ENCODE results near the gene LZTS2. TPM values are rescaled to one million over a fixed set of nuclear protein-coding genes. Genes with fewer than 3 reads are reported as not detected.

The LZTS2 gene
- total and polyA plus RNA-seq, 10 of the 15 experiments (the other 5 are each of a cell fraction or from before 2014, with no cell fraction given) = 0.08 to 13.4 (median 7.2) TPM

- peaks cover 5% of the 10 kb centered on the region; the same call in 1 of the 2 replicates for H3K4me1 ChIP-seq (ENCODE audit: control insufficient read depth, insufficient read depth, low read length)
- intact Hi-C loops (cut with micrococcal nuclease; ENCODE audit: unreplicated experiment) = loop anchor here (1.0 kb wide), 2 partner anchors 27 to 101 kb away; no protein-coding TSS in a partner anchor
- no peak overlapping the region for H3K27ac ChIP-seq (ENCODE audit: control insufficient read depth, insufficient read depth)
- no TSS peak for BruUV-seq (replicated peaks)
- no peaks in the 10 kb centered on the region for H3K27me3 ChIP-seq (replicated peaks in 1 of 2; ENCODE audit: control insufficient read depth in 2 of 2, insufficient read depth in 2 of 2, low read length in 1 of 2)
- no peak overlapping the region for H3K4me3 ChIP-seq
- no peak overlapping the region for H2AFZ ChIP-seq (ENCODE audit: control insufficient read depth, low read depth, low read length)
- in situ Hi-C loops (cut with MboI) = no loop called here
- WGBS (ENCODE audit: insufficient coverage, insufficient replicate concordance, low lambda C conversion rate, missing lambda C conversion rate) = 23% methylated on average over 5 of the region's 6 CpGs
- FAIRE-seq (peak; percentile 96), ATAC-seq (peak; percentile 89), DNase-seq (ENCODE audit: low read depth, low spot score) (no peak)
- H3K9ac ChIP-seq (ENCODE audit: control insufficient read depth, insufficient read depth, low read length) = no peak overlapping the region
- no peaks in the 10 kb centered on the region for H4K20me1 ChIP-seq (ENCODE audit: control insufficient read depth, insufficient read depth)
- ChIA-PET RAD21 (ENCODE audit: unreplicated experiment) (interaction anchor here (0.6 to 5.1 kb wide), 14 partner anchors 10 to 1673 kb away, joined by 3 to 70 read pairs (median 6); partner anchors contain the start of genes ARL3, KAZALD1, PDZD7 and SFXN3), SMC1A (ENCODE audit: uncharacterized antibody, unreplicated experiment) (interaction anchor here (1.0 to 4.2 kb wide), 12 partner anchors 10 to 173 kb away, joined by 3 to 45 read pairs (median 8); partner anchors contain the start of genes KAZALD1, PDZD7 and SFXN3), CTCF (interaction anchor here (0.5 to 24.4 kb wide), 15 partner anchors 10 to 547 kb away, joined by 3 to 885 read pairs (median 4); partner anchors contain the start of genes DPCD, KAZALD1, PDZD7 and POLL), POLR2A (interaction anchor here (0.6 to 3.3 kb wide), 7 partner anchors 21 to 1601 kb away, joined by 3 to 42 read pairs (median 6); partner anchors contain the start of gene KAZALD1)
- H3K9me3 ChIP-seq (replicated peaks; ENCODE audit: control insufficient read depth, insufficient read depth, low read length) = no peaks in the 10 kb centered on the region
- H3K79me2 ChIP-seq (ENCODE audit: control insufficient read depth, insufficient read depth, low read length) = no peaks in the 10 kb centered on the region
- no peak overlapping the region for H3K4me2 ChIP-seq (ENCODE audit: control insufficient read depth, insufficient read depth)
- H3K36me3 ChIP-seq (ENCODE audit: control insufficient read depth in 2 of 2, insufficient read depth in 2 of 2, low read length in 1 of 2) = no peaks in the 10 kb centered on the region
- TF ChIP-seq NBN (IDR thresholded peaks at IDR 0.05) = peak; percentile 42; the same call in 1 of the 2 replicates
- peak; percentile 46; the same call in 1 of the 2 replicates for TF ChIP-seq ZNF384 (IDR thresholded peaks at IDR 0.05; ENCODE audit: borderline replicate concordance, low read depth, low read length)
- no peak for TF ChIP-seq NKRF (conservative IDR thresholded peaks at IDR 0.05)
- TF ChIP-seq POU2F2 (IDR thresholded peaks at IDR 0.05; ENCODE audit: borderline replicate concordance, low read depth, low read length) = peak; percentile 41; the same call in 1 of the 3 replicates
- TF ChIP-seq CTCF (IDR thresholded peaks at IDR 0.05 in 2 of 3, conservative IDR thresholded peaks at IDR 0.05 in 1 of 3; ENCODE audit: control insufficient read depth in 2 of 3, extremely low read depth in 1 of 3, insufficient read depth in 1 of 3, low read depth in 3 of 3, low read length in 3 of 3) = peak; percentile 84 to 92 (median 88)
- TF ChIP-seq ATF2 (IDR thresholded peaks at IDR 0.05; ENCODE audit: low read length) = no peak
- TF ChIP-seq RCOR1 (conservative IDR thresholded peaks at IDR 0.05; ENCODE audit: low read depth, low read length) = no peak
- no peak for TF ChIP-seq POLR2AphosphoS2 (IDR thresholded peaks at IDR 0.05; ENCODE audit: low read depth, low read length)
- no peak for TF ChIP-seq MAX (IDR thresholded peaks at IDR 0.05; ENCODE audit: low read depth, low read length)
- peak; percentile 31 to 47; a peak in 2 of 4 replicates for TF ChIP-seq BHLHE40 (IDR thresholded peaks at IDR 0.05; ENCODE audit: borderline replicate concordance in 1 of 2, low read depth in 2 of 2, low read length in 1 of 2)
- no peak for TF ChIP-seq PAX8 (IDR thresholded peaks at IDR 0.05)
- 0 out of 2 replicates have a peak, but pooled peaks have one; percentile 16 for TF ChIP-seq ATF7 (IDR thresholded peaks at IDR 0.05; ENCODE audit: low read depth)
- no peak for TF ChIP-seq TCF12 (IDR thresholded peaks at IDR 0.05; ENCODE audit: low read depth, low read length)
- TF ChIP-seq RAD21 (IDR thresholded peaks at IDR 0.05; ENCODE audit: insufficient read depth, low read depth, low read length) = peak; percentile 93
- peak; percentile 83 for TF ChIP-seq SMC3 (IDR thresholded peaks at IDR 0.05; ENCODE audit: borderline replicate concordance, low read length)
These were observed 41.7 kb downstream of the LZTS2 start for GRCh38 chr10:101041252-101041761.
